NOMO-1 treated with DMSO at 0.1 percent for 48 hours (cell line): ENCODE data around the gene TIMELESS.
"Not testable (repeated sequence)": the region's sequence is repeated elsewhere in the genome, so short reads cannot be mapped to it uniquely, and the experiment has no call there.

Source experiments
- DNase-seq: peaks from one replicate; lab custom pipeline; 2025; ENCODE audit not compliant: unreplicated experiment; lab: John Stamatoyannopoulos, UW

TIMELESS gene

GRCh38 chr12:56448860-56449621, at the start of gene TIMELESS:
Gene TIMELESS, minus strand, starts transcription at chr12:56449426. Its CDS starts 15,256 bp downstream, at chr12:56434170.
- DNase-seq = peak; percentile 90

- not testable (repeated sequence) for DNase-seq
Observed at GRCh38 chr12:56498126-56498902, 49.1 kb upstream of the TIMELESS start.

GRCh38 chr12:56496704-56497103, 47.5 kb upstream of the TIMELESS start:
- not testable (repeated sequence) for DNase-seq

- not testable (repeated sequence) for DNase-seq
Observed at GRCh38 chr12:56494481-56494880, 45.3 kb upstream of the TIMELESS start.

GRCh38 chr12:56494106-56494415, 44.8 kb upstream of the TIMELESS start:
- DNase-seq = not testable (repeated sequence)

- DNase-seq = not testable (repeated sequence)
Observed at GRCh38 chr12:56493409-56494105, 44.3 kb upstream of the TIMELESS start.

GRCh38 chr12:56490360-56490759, 41.1 kb upstream of the TIMELESS start:
- DNase-seq = no peak

- DNase-seq = peak; percentile 23
Observed at GRCh38 chr12:56488041-56488955, 39.1 kb upstream of the TIMELESS start, which contains the start of gene GLS2. Gene GLS2, minus strand, starts transcription at chr12:56488161. Its CDS starts 43 bp downstream, at chr12:56488118.

- no peak for DNase-seq
Observed at GRCh38 chr12:56487448-56488040, 38.3 kb upstream of the TIMELESS start.

- no peak for DNase-seq
Observed at GRCh38 chr12:56486694-56487093, 37.5 kb upstream of the TIMELESS start.

- DNase-seq = no peak
Observed at GRCh38 chr12:56484566-56484965, 35.3 kb upstream of the TIMELESS start.

- DNase-seq = no peak
Observed at GRCh38 chr12:56479625-56480024, 30.4 kb upstream of the TIMELESS start.

- no peak for DNase-seq
Observed at GRCh38 chr12:56477521-56478225, 28.4 kb upstream of the TIMELESS start.

GRCh38 chr12:56476972-56477432, 27.8 kb upstream of the TIMELESS start:
- no peak for DNase-seq

GRCh38 chr12:56476143-56476542, 26.9 kb upstream of the TIMELESS start:
- DNase-seq = no peak

GRCh38 chr12:56474389-56474788, 25.2 kb upstream of the TIMELESS start:
- no peak for DNase-seq

- DNase-seq = peak; percentile 17
Observed at GRCh38 chr12:56469007-56469930, 20.0 kb upstream of the TIMELESS start.
